Measurements from ENCODE around the gene MGMT. TPM values are rescaled to one million over a fixed set of nuclear protein-coding genes. Genes with fewer than 3 reads are reported as not detected.

Gene MGMT
- polyA plus RNA-seq, 2 donors, result 8.6 to 13.0 TPM

GRCh38 chr10:129816656-129817045 is 349.6 kb downstream of the MGMT start:
- Histone ChIP-seq H3K4me3 (ENCODE audit: low read depth in 1 of 2, low read length in 2 of 2) (no peak overlapping the region), H3K9me3 (ENCODE audit: control insufficient read depth in 2 of 2, insufficient read depth in 1 of 2, low read depth in 1 of 2, low read length in 1 of 2) (peaks cover 3 to 8% of the 10 kb centered on the region in 2 donors), H3K27me3 (ENCODE audit: control insufficient read depth in 1 of 2, insufficient read depth in 2 of 2, low read length in 2 of 2) (no peaks in the 10 kb centered on the region), H3K27ac (ENCODE audit: low read depth in 2 of 2, low read length in 1 of 2) (no peak overlapping the region), H3K4me1 (ENCODE audit: control insufficient read depth in 2 of 2, insufficient read depth in 2 of 2, low read length in 1 of 2) (no peaks in the 10 kb centered on the region), H3K36me3 (ENCODE audit: control insufficient read depth in 2 of 2, insufficient read depth in 2 of 2, low read length in 1 of 2) (no peaks in the 10 kb centered on the region)
- 83 to 87% methylated on average over 8 of the region's 8 CpGs for whole genome bisulfite sequencing, 2 donors

All from esophagus (tissue), 2 donors.